NCI-H2196 treated with DMSO at 0.1 percent for 48 hours (cell line): ENCODE data around the gene PNPLA6.
A peak's percentile ranks its signal among the peaks of the same experiment; 100 is the strongest.

Experiments
- DNase-seq: peaks from one replicate; lab custom pipeline; 2025; ENCODE audit not compliant: unreplicated experiment; lab: John Stamatoyannopoulos, UW

The PNPLA6 gene

DNA sequence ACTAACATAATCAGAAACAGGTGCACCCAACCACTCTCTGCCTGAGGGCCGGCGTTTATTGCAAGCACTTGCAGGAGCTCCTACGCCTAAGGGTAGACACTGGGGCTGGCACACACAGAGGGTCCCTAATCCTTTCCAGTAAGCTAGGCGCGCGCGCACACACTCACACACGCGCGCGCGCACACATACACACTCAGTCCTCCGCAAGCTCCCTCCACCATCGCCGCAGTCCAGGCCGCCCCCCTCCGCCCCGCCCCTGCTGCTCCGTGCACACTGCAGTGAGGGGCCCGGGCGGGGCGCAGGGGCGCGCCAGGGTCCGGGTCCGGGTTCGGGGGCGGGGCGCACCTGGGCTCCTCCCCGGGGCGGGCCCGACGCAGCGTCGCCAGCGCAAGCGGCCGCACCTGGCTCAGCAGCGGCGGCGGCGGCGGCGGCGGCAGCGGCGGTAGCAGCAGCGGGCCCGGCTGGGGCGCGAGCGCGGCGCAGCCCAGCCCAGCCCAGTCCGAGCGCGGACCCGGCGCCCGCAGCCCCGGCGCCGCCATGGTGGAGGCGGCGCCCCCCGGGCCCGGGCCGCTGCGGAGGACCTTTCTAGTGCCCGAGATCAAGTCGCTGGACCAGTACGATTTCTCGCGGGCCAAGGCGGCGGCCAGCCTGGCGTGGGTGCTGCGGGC, 60.1 kb downstream of the PNPLA6 start, which contains the start of gene CAMSAP3:
Gene CAMSAP3, plus strand, starts transcription at position 398 of the 668 bp plus-strand sequence. Its CDS starts 140 bp downstream, at position 538.
- peak; percentile 58 for DNase-seq

DNA sequence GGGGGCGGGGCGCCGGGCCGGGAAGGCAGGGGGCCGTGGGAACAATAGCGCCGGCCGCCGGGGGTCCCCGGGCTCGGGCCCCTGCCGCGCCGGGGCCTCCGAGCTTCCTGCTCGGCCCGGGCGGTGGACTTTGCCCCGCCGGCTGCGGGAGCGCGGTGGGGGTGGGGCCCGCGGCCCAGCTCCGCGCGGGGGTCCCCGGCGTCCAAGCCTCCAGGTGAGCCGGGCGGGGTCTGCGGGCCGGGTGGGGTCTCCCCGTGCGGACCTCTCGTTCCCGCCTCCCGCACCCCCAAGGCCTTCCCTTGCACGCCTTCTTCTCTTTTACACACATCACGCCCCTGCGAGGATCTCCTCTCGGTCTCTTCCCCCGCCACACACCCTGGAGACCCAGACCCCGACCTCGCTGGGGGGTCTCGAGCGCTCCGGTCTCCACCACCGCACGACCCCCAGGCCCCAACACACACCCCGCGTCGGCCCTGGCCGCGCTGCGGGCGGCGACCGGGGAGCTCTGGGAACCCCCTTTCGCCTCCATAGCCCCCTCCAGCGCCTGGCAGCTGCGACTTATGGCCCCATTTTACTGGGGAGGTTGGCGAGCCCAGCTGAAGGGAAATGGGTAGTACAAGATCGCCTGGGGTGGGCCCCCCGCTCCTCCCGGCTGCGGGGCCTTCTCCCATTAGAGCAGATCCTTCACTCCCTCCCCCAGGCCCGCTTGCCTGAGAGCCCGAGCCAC, 60.9 kb downstream of the PNPLA6 start:
- no peak for DNase-seq

DNA sequence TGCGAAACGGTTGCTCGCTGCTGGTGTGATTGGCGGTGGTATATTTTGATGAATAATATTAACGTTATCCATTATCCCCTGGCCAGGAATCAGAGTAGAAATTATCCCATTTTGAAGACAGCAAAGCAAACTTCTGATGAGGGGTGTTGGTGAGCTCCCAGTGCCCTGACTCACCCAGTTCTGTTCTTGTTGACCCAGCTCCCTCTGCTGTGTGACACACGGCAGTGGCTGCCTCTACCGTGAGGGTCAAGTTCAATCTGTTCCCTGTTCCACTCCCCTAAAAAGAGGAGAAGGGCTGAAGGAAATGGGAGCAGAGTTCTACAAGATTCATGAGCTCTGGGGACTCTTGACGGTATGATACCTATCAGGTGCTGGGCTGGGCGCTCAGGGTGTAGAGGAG, 62.2 kb downstream of the PNPLA6 start:
- no peak for DNase-seq

DNA sequence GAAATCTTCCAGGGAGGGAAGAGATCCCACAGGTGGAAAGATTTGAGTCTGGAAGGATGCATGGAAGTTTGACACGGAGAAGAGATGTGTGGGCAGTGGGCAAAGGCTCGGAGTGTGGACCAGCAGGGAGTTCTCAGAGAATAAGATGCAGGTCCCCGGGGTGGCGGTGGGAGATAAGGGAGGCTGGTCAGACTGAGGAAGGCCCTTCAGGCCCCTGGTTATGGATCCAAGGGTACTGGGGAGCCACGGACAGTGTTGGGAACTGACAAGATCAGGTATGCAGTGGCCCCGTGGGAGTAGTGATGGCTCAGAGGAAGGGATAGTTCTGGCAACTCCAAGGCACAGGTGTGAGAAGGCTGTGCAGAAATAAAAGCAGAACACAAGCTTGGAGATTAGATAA, 62.7 kb downstream of the PNPLA6 start:
- DNase-seq: no peak

DNA sequence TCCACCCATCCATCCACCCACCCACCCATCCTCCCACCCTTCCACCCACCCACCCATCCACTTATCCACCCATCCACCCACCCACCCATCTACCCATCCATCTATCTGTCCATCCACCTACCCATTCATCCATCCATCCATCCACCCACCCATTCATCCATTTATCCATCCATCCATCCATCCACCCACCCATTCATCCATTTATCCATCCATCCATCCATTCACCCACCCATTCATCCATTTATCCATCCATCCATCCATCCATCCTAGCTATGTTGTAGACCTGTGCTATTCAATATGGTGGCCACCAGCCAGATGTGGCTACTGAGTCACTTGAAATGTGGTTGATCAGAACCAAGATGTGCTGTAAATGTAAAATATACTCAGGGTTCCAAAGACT, 65.2 kb downstream of the PNPLA6 start:
- DNase-seq: no peak

DNA sequence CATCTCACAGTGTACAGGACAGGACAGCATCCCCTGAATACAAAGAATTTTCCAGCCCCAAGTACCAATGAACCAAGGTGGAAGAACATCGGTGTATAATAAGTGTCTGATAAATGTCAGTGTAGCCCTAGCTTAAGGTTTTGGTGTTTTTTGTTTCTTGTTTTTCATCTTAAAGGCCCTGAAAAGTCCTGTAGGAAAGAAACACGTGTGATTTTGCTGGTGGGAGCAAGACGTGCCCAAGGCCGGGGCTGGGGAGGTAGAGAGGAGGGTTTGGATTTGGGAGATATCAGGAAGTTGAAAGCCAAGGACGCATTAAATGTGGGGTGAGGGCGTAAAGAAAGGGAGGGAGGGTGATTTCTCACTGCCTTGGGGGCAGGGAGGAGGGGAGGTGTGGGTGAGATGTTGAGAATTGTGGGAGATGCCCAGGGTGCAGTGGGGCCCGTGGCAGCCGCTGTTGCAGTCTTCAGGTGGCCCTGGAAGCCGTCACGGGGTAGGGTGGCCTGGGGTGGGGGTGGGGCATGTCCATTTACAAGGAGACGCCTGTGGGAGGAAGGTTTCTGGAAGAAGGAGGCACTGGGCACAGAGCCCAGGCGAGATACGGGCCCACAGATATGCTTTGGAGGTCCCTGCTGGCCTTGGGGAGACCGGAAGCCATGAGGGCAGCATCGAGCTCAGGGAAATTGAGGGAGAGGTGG, 66.9 kb downstream of the PNPLA6 start:
- no peak for DNase-seq

DNA sequence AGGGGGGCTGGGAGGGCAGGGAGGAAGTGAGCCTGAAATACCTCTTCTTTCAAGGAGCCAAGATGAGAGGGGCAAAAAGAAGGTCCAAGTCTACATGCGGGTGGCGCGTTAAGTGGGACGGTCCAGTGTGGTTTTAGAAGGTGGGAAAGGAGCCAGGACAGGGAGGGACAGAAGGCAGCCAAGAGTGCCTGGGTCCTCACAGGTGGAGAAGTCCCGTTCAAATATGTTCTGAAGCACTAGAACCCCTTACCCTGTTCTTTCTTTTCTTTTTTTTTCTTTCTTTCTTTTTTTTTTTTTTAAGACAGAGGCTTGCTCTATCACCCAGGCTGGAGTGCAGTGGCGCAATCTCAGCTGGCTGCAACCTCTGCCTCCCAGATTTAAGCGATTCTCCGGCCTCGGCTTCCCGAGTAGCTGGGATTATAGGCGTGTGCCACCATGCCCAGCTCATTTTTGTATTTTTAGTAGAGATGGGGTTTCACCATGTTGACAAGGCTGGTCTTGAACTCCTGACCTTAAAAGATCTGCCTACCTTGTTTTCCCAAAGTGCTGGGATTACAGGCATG, 67.5 kb downstream of the PNPLA6 start:
- DNase-seq: no peak

DNA sequence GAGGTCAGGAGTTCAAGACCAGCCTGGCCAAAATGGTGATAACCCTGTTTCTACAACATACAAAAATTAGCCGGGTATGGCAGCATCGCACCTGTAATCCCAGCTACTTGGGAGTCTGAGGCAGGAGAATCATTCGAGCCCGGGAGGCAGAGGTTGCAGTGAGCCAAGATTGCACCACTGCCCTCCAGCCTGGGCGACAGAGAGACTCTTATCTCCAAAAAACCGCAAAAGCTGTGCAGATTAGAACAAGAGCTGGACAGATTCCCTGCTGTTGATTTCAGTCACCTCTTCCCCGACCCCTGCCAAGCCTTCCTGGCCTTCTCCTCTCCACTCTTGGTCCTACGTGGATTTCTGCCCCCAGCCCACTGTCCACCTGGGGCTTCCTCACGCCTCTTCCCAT, 68.4 kb downstream of the PNPLA6 start:
- DNase-seq: no peak

DNA sequence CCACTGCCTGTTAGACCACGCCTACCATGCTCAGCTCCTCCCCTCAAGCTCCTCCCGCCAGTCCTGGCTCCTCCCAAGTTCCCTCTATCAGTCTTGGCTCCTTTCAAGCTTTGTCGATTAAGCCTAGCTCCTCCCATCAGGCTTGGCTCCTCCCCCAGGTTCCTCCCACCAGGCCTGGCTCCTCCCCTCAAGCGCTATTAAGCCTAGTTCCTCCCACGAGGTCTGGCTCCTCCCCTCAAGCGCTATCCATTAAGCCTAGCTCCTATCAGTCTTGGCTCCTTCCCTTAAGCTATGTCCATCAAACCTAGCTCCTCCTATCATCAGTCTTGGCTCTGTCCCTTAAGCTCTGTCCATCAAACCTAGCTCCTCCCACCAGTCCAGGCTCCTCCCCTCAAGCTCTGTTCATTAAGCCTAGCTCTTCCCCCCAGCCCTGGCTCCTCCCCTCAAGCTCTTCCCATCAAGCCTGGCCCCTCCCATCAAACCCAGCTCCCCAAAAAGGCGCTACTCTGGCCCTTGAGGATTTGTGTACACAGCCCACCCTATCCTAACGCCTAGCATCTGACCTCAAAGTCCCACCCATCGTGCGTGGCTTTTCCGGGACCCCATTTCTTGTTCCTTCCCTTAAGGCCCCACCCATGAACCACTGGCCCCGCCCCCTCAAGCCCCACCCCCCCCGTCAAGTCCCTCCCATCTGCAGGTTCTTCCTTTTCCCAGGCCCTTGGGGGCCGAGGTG, 70.1 kb downstream of the PNPLA6 start:
- DNase-seq: peak; percentile 24

DNA sequence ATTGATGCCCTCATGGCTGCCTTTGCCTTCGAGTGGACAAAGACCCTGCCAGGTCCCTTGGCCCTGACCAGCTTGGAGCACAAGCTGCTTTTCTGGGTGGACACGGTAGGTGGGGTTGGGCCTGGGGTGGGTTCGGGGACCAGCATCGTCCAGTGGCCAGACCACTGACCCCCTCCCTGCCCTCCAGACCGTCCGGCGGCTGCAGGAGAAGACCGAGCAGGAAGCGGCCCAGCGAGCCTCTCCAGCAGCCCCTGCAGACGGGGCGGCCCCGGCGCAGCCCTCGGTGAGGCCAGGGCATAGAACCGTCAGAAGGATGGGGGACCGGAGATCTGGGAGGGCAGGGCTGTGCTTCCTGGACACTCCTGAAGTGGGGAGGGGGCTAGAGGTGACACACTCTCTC, 70.8 kb downstream of the PNPLA6 start:
- no peak for DNase-seq

DNA sequence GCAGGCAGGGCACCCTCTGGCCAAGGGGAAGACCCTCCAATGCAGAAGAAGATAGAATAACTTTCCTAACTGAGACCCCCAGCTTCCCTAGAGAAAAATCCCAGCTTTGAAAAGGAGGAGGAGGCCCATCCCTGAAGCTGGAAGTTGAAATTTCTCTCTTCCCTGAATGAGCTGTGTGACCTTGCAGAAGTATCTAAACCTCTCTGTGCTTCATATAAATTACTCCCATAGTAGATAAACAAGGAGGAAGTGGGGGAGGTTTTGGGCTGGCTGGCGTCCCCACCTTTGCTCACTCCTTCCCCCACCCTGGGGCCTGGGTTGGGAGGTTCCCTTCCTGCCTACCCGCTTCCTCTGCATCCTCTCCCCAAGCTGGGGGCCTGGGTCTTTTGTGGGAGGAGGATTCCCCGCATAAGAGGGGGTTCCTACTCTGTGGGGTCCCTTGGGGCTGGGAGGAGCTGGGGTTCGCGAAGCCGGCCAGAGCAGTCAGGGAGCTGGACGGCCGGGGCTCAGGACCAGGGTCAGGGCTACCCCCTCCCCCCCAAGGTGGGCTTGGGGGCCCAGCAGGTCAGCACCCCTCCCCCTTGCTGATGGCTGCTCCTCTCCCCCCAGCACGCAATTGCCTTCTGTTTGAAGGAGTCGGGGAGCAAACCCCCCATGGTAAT, 71.8 kb downstream of the PNPLA6 start:
- no peak for DNase-seq

DNA sequence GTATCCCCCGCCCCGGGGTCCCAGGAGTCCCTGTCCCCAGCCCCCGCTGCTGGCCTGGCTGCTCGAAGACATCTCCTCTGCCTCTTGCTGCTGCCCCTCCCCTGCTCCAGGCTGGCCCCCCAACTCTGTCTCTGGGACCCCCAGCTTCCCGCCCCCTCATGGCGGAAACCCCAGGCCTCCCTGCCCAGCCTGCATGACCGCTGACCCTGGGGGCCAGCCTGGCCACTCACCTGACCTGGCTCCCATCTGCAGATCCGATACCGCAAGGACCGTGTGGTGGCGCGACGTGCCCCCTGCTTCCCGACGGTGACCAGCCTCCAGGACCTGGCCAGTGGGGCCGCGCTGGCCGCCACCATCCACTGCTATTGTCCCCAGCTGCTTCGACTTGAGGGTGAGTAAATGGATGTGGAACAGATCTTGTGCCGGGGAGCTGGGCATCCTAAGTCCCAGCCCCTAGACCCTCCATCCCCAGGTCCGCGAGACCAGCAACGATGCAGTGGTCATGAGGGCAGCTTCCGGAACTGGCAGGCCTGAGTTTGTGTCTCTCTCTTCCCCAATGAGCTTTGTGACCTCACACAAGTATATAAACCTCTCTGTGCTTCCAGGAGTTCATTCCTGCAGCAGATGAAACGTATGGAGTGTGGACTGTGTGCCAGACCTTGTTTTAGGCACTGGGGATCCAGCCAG, 72.5 kb downstream of the PNPLA6 start:
- no peak for DNase-seq

DNA sequence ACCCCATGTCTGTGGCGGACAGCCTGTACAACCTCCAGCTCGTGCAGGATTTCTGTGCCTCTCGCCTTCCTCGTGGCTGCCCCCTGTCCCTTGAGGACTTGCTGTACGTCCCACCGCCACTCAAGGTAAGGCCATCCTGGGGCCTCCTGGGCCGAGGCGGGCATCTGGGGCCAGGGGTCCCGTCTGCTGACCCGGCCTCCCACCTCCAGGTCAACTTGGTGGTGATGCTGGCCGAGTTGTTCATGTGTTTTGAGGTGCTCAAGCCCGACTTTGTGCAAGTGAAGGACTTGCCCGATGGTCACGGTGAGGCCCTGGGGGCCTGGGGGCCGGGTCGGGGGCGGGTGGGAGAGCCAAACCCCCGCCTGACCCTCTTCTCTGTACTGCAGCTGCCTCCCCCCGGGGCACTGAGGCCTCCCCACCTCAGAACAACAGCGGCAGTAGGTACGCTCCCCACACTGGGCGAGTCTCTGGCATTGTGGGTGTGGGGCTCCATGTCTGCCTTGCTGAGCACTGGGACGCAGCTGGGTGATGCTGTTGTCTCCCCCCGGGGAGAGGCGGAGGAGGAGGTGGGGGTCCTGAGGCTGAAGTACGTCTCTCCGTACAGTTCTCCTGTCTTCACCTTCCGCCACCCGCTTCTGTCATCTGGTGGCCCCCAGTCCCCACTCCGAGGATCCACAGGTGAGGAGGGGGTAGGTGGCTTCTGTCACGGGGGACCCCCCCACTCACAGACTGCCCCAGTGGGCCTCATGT, 75.1 kb downstream of the PNPLA6 start:
- DNase-seq: no peak
